H9 (cell line): ENCODE results near the gene HPCAL4. TPM values are rescaled to one million over a fixed set of nuclear protein-coding genes. Genes with fewer than 3 reads are reported as not detected.
A peak's percentile ranks its signal among the peaks of the same experiment; 100 is the strongest.

Experiments
- DNase-seq: peaks from one replicate; pipeline ENCODE4 v3.0.0-alpha.2; 2017
- H2AFZ ChIP-seq: one replicate; pipeline ENCODE4 v1.6.1; 2013; ENCODE audit warnings: mild to moderate bottlenecking, low read length, control low read depth, moderate library complexity
- H2AK5ac ChIP-seq: 2 replicates; pipeline ENCODE4 v1.6.1; 2013; ENCODE audit warnings: low read length, control low read depth, mixed read lengths; ENCODE audit not compliant: insufficient read length
- H2BK120ac ChIP-seq: one replicate; pipeline ENCODE4 v1.6.1; 2013; ENCODE audit warnings: low read depth, mild to moderate bottlenecking, low read length, control low read depth, inconsistent platforms; ENCODE audit not compliant: poor library complexity, severe bottlenecking
- H2BK12ac ChIP-seq: 2 replicates; pipeline ENCODE4 v1.6.1; 2013; ENCODE audit warnings: low read length, control low read depth, mixed read lengths, low read depth; ENCODE audit not compliant: insufficient read length
- H2BK15ac ChIP-seq: 2 replicates; pipeline ENCODE4 v1.6.1; 2013; ENCODE audit warnings: low read depth, low read length, control low read depth
- H2BK20ac ChIP-seq: one replicate; pipeline ENCODE4 v1.6.1; 2013; ENCODE audit warnings: low read depth, mild to moderate bottlenecking, low read length, control low read depth, inconsistent platforms; ENCODE audit not compliant: poor library complexity, severe bottlenecking
- H2BK5ac ChIP-seq: 2 replicates; pipeline ENCODE4 v1.6.1; 2013; ENCODE audit warnings: low read length, control low read depth, mixed read lengths; ENCODE audit not compliant: insufficient read length
- H3K14ac ChIP-seq: 2 replicates; pipeline ENCODE4 v1.6.1; 2013; ENCODE audit warnings: low read length, control low read depth; ENCODE audit not compliant: insufficient read depth
- H3K18ac ChIP-seq: 2 replicates; pipeline ENCODE4 v1.6.1; 2013; ENCODE audit warnings: low read depth, mild to moderate bottlenecking, mixed read lengths, low read length, control low read depth; ENCODE audit not compliant: insufficient read length
- H3K23ac ChIP-seq: 2 replicates; pipeline ENCODE4 v1.6.1; 2013; ENCODE audit warnings: low read length, control low read depth, mixed read lengths, low read depth; ENCODE audit not compliant: insufficient read length
- H3K23me2 ChIP-seq: 2 replicates; pipeline ENCODE4 v1.6.1; 2013; ENCODE audit warnings: low read depth, mild to moderate bottlenecking, mixed read lengths, low read length, control low read depth; ENCODE audit not compliant: insufficient read length, poor library complexity, severe bottlenecking
- H3K27ac ChIP-seq: 2 replicates; pipeline ENCODE4 v1.5.1; 2013; ENCODE audit warnings: low read length, control low read depth, mixed read lengths, low read depth; ENCODE audit not compliant: insufficient read length
- H3K27me3 ChIP-seq: 2 replicates; pipeline ENCODE4 v1.6.1; 2013; ENCODE audit warnings: low read length, control low read depth, inconsistent platforms; ENCODE audit not compliant: insufficient read depth
- H3K4ac ChIP-seq: 2 replicates; pipeline ENCODE4 v1.6.1; 2013; ENCODE audit warnings: low read depth, mild to moderate bottlenecking, control low read depth, inconsistent platforms, low read length, moderate library complexity
- H3K4me1 ChIP-seq: 2 replicates; pipeline ENCODE4 v1.6.1; 2013; ENCODE audit warnings: low read length, control low read depth, inconsistent platforms; ENCODE audit not compliant: insufficient read depth
- H3K4me2 ChIP-seq: 2 replicates; pipeline ENCODE4 v1.6.1; 2013; ENCODE audit warnings: low read length, control low read depth, mixed read lengths; ENCODE audit not compliant: insufficient read length, insufficient read depth
- H3K56ac ChIP-seq: 2 replicates; pipeline ENCODE4 v1.6.1; 2013; ENCODE audit warnings: low read depth, mild to moderate bottlenecking, mixed read lengths, low read length, control low read depth; ENCODE audit not compliant: insufficient read length
- H3K79me1 ChIP-seq: 2 replicates; pipeline ENCODE4 v1.6.1; 2013; ENCODE audit warnings: low read depth, mild to moderate bottlenecking, moderate library complexity, low read length, control low read depth, inconsistent platforms; ENCODE audit not compliant: insufficient read depth, poor library complexity, severe bottlenecking
- H3K79me2 ChIP-seq: 2 replicates; pipeline ENCODE4 v1.6.1; 2013; ENCODE audit warnings: low read length, control low read depth, inconsistent platforms; ENCODE audit not compliant: insufficient read depth
- H3K9ac ChIP-seq: 2 replicates; pipeline ENCODE4 v1.6.1; 2013; ENCODE audit warnings: low read length, control low read depth, mixed read lengths; ENCODE audit not compliant: insufficient read length; ENCODE audit errors: extremely low read depth
- H3K9me3 ChIP-seq: one replicate; pipeline ENCODE4 v1.6.1; 2013; ENCODE audit warnings: low read depth, low read length, inconsistent platforms; ENCODE audit not compliant: control insufficient read depth
- H3T11ph ChIP-seq: one replicate; pipeline ENCODE4 v1.6.1; 2013; ENCODE audit warnings: mild to moderate bottlenecking, low read length, control low read depth, inconsistent platforms
- H4K20me1 ChIP-seq: one replicate; pipeline ENCODE4 v1.6.1; 2013; ENCODE audit not compliant: control insufficient read depth, insufficient read length, insufficient read depth
- H4K5ac ChIP-seq: 2 replicates; pipeline ENCODE4 v1.6.1; 2013; ENCODE audit warnings: low read depth, mild to moderate bottlenecking, mixed read lengths, low read length, control low read depth; ENCODE audit not compliant: insufficient read length
- H4K8ac ChIP-seq: replicated peaks from 2 replicates; pipeline ENCODE4 v1.6.1; 2013; ENCODE audit warnings: low read length, control low read depth, mixed read lengths, low read depth; ENCODE audit not compliant: insufficient read length
- H4K91ac ChIP-seq: 2 replicates; pipeline ENCODE4 v1.6.1; 2013; ENCODE audit warnings: low read depth, mild to moderate bottlenecking, moderate library complexity, mixed read lengths, low read length, control low read depth; ENCODE audit not compliant: insufficient read length
- H3K27ac Mint-ChIP-seq, 3 experiments: 2 replicates in 2 of 3; 3 replicates in 1 of 3; pipeline ENCODE4 v1.8.0; 2020 to 2021; ENCODE audit warnings: mixed read lengths in 3 of 3, mild to moderate bottlenecking in 1 of 3, moderate library complexity in 1 of 3
- H3K27me3 Mint-ChIP-seq: 2 replicates; pipeline ENCODE4 v1.8.0; 2021; ENCODE audit warnings: low read depth, mild to moderate bottlenecking, moderate library complexity, mixed read lengths
- H3K36me3 Mint-ChIP-seq, 3 experiments: 2 replicates in 2 of 3; 3 replicates in 1 of 3; pipeline ENCODE4 v1.8.0; 2020 to 2021; ENCODE audit warnings: low read depth in 3 of 3, mixed read lengths in 3 of 3; ENCODE audit not compliant: insufficient read depth in 1 of 3
- H3K4me1 Mint-ChIP-seq, 2 experiments: 2 replicates each; pipeline ENCODE4 v1.8.0; 2020; ENCODE audit warnings: mixed read lengths in 2 of 2
- H3K4me3 Mint-ChIP-seq, 2 experiments: 2 replicates in 1 of 2; 3 replicates in 1 of 2; pipeline ENCODE4 v1.8.0; 2020 to 2021; ENCODE audit warnings: mild to moderate bottlenecking in 2 of 2, mixed read lengths in 2 of 2, moderate library complexity in 1 of 2
- H3K9me3 Mint-ChIP-seq, 2 experiments: 2 replicates in 1 of 2; 3 replicates in 1 of 2; pipeline ENCODE4 v1.8.0; 2020; ENCODE audit warnings: mild to moderate bottlenecking in 2 of 2, mixed read lengths in 2 of 2, moderate library complexity in 1 of 2
- WGBS: extraction: QIAGEN DNeasy Blood & Tissue Kit; methylation state at CpG from one replicate; pipeline ENCODE4 v1.1.7; 2013; ENCODE audit warnings: missing lambda C conversion rate, low lambda C conversion rate, mixed read lengths; ENCODE audit not compliant: insufficient read length; ENCODE audit errors: extremely low coverage; 5-methylcytosine and 5-hydroxymethylcytosine counted together
- total RNA-seq: library from RNA; stranded (reverse); gene quantifications from 2 replicates; pipeline ENCODE4 v1.2.1, GENCODE V29; 2021
- TF ChIP-seq, protein P1 (sequence below): fragments of 200-600 bp; sonication (generic); conservative IDR thresholded peaks from 3 replicates; pipeline ENCODE4 v1.8.0; 2021; ENCODE audit warnings: antibody characterized with exemption, mild to moderate bottlenecking

The HPCAL4 gene
- total RNA-seq, 1 experiment from 2014 or later: 0.15 TPM

DNA sequence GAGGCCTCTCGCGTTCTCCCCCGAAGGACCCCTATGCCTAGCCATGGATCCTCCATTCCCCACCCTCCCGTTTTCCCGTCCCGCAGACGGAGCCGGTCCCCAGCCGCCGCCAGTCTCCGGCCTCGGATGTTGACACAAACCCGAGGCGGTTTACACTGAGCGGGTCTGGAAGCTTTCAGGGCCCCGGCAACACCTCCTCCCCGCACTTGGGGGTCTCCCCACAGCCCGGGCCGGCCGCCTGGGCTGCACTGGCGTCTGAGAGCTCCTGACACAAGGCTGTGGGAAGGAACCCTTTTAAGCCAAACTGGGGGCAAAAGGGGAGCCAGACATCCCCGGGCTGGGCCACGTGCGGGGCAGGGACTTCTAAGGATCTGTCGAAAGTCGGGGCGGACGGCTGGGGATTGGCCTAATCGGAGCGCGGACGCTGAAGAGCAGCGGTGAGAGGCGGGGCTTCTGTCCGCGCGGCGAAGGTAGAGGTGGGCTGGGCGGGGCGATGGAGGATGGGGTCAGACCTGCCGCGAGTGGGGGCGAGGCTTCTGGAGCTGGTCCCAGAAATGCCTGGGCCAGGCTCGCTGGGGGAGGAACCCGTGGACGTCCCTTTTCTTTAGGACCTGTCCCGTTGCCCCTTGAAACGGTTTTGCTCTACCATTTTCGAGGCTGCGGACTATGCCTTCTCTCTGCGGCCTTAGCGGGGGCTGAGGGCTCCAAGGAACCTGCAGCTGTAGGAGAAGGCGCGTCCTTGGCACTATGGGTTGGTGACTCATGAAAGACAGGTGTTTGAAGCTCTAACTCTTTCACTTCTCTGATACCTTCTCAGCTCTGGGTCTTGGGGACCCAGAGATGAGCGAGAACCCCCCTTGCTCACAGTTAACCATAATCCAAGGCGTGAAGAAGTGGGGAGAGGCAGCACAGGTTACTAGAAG lies 1.2 kb upstream of the HPCAL4 start:
- no peak overlapping the region for H2BK12ac ChIP-seq
- peaks cover 12% of the 10 kb centered on the region for H3K23me2 ChIP-seq
- H3K23ac ChIP-seq: no peak overlapping the region
- H4K8ac ChIP-seq: no peak overlapping the region
- no peak overlapping the region for H3K27ac ChIP-seq
- no peak overlapping the region for H2AK5ac ChIP-seq
- peak overlapping the region; percentile 23 for H3K4me2 ChIP-seq
- no peak overlapping the region for H4K5ac ChIP-seq
- no peak overlapping the region for H3K18ac ChIP-seq
- no peak overlapping the region for H3K4ac ChIP-seq
- Mint-ChIP-seq H3K27ac (no peak overlapping the region), H3K36me3 (no peaks in the 10 kb centered on the region), H3K4me1 (peaks cover 6 to 15% of the 10 kb centered on the region in 2 experiments), H3K4me3 (peak overlapping the region in 1 of 2 experiments; percentile 70; a peak in 4 of 5 replicates), H3K27me3 (peaks cover 100% of the 10 kb centered on the region), H3K9me3 (no peaks in the 10 kb centered on the region)
- no peak overlapping the region for H3K56ac ChIP-seq
- H3K9ac ChIP-seq: no peak overlapping the region
- no peaks in the 10 kb centered on the region for H3K4me1 ChIP-seq
- no peak overlapping the region for H2BK5ac ChIP-seq
- no peak overlapping the region for H3T11ph ChIP-seq
- H3K14ac ChIP-seq: no peak overlapping the region
- H2BK120ac ChIP-seq: no peak overlapping the region
- TF ChIP-seq, protein P1, sequence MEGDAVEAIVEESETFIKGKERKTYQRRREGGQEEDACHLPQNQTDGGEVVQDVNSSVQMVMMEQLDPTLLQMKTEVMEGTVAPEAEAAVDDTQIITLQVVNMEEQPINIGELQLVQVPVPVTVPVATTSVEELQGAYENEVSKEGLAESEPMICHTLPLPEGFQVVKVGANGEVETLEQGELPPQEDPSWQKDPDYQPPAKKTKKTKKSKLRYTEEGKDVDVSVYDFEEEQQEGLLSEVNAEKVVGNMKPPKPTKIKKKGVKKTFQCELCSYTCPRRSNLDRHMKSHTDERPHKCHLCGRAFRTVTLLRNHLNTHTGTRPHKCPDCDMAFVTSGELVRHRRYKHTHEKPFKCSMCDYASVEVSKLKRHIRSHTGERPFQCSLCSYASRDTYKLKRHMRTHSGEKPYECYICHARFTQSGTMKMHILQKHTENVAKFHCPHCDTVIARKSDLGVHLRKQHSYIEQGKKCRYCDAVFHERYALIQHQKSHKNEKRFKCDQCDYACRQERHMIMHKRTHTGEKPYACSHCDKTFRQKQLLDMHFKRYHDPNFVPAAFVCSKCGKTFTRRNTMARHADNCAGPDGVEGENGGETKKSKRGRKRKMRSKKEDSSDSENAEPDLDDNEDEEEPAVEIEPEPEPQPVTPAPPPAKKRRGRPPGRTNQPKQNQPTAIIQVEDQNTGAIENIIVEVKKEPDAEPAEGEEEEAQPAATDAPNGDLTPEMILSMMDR: no peak
- no peaks in the 10 kb centered on the region for H3K9me3 ChIP-seq
- no peak overlapping the region for H2BK20ac ChIP-seq
- no peaks in the 10 kb centered on the region for H3K79me1 ChIP-seq
- peaks cover 84% of the 10 kb centered on the region for H3K27me3 ChIP-seq
- H4K91ac ChIP-seq: no peak overlapping the region
- no peaks in the 10 kb centered on the region for H3K79me2 ChIP-seq
- H2AFZ ChIP-seq: no peak overlapping the region
- no CpG with 5 or more reads among the region's 56 CpGs for WGBS
- H2BK15ac ChIP-seq: no peak overlapping the region
- no peaks in the 10 kb centered on the region for H4K20me1 ChIP-seq
- DNase-seq: peak; percentile 77
